Testis (tissue), 3 donors: ENCODE measurements around the gene SCAMP2. TPM values are rescaled to one million over a fixed set of nuclear protein-coding genes. Genes with fewer than 3 reads are reported as not detected.
A peak's percentile ranks its signal among the peaks of the same experiment; 100 is the strongest.

Source experiments
- DNase-seq: peaks from one replicate; pipeline ENCODE4 v3.0.0-alpha.2; 2019
- H3K27ac ChIP-seq, 2 donors: fragments of 200-600 bp; sonication (generic); one replicate each; pipeline ENCODE4 v1.5.1; 2019
- H3K27me3 ChIP-seq: fragments of 200-600 bp; sonication (generic); one replicate; pipeline ENCODE4 v1.5.1; 2019
- H3K36me3 ChIP-seq: fragments of 200-600 bp; sonication (generic); one replicate; pipeline ENCODE4 v1.5.1; 2017; ENCODE audit warnings: low read depth; ENCODE audit errors: missing control alignments
- H3K4me1 ChIP-seq: fragments of 200-600 bp; sonication (generic); one replicate; pipeline ENCODE4 v1.5.1; 2019
- H3K4me3 ChIP-seq, 2 donors: fragments of 200-600 bp; sonication (generic); one replicate each; pipeline ENCODE4 v1.5.1; 2017 to 2019
- H3K9me3 ChIP-seq: fragments of 200-600 bp; sonication (generic); one replicate; pipeline ENCODE4 v1.5.1; 2017
- CTCF ChIP-seq, 3 experiments: fragments of 450-650 bp in 2 of 3; fragments of 200-600 bp in 1 of 3; sonication (generic) in 1 of 3; IDR thresholded peaks; one replicate each; pipeline ENCODE4 v1.5.1; 2016 to 2019; ENCODE audit warnings: antibody characterized with exemption in 3 of 3, mild to moderate bottlenecking in 2 of 3, moderate library complexity in 1 of 3
- POLR2A ChIP-seq: fragments of 450-650 bp; IDR thresholded peaks from one replicate; pipeline ENCODE4 v1.6.1; 2017; ENCODE audit warnings: antibody characterized with exemption, mild to moderate bottlenecking, moderate library complexity
- WGBS, 2 donors: methylation state at CpG; one replicate each; pipeline ENCODE4 v1.1.5; 2018; 5-methylcytosine and 5-hydroxymethylcytosine counted together
- intact Hi-C: fragments of 100-400 bp; cut with DNase I; formaldehyde crosslinking; loops from one replicate; pipeline ENCODE4 v1.15.1; 2023; ENCODE audit warnings: low total_unique reads
- polyA plus RNA-seq: library from polyadenylated mRNA; stranded (reverse); fragments of 350-450 nt; fragmentation: Illumina TruSeq; extraction: RNeasy Lipid Tissue Mini Kit (QIAGEN cat#74804); gene quantifications from one replicate; pipeline ENCODE4 v1.2.3, GENCODE V29; 2014; ENCODE audit warnings: low read depth, low replicate concordance; ENCODE audit not compliant: insufficient read depth
- total RNA-seq, 2 donors: library from RNA; depleted of rRNA; stranded (reverse); fragments of >200 nt; gene quantifications; one replicate each; pipeline ENCODE4 v1.2.3, GENCODE V29; 2016

Gene SCAMP2
- total and polyA plus RNA-seq, 3 donors from 2014 or later: 94.8 to 130 (median 103) TPM

- no peaks in the 10 kb centered on the region for H3K36me3 ChIP-seq
- H3K27ac ChIP-seq: no peak overlapping the region
- intact Hi-C loops: no loop called here
- no peak overlapping the region for H3K4me3 ChIP-seq
- TF ChIP-seq POLR2A (no peak), CTCF (IDR thresholded peaks at IDR 0.05) (no peak)
- WGBS, 2 donors: 86 to 98% methylated on average over 13 of the region's 13 CpGs
- peaks cover 3% of the 10 kb centered on the region for H3K4me1 ChIP-seq
- no peak for DNase-seq
- H3K27me3 ChIP-seq: no peaks in the 10 kb centered on the region
- no peaks in the 10 kb centered on the region for H3K9me3 ChIP-seq
These were observed 18.6 kb downstream of the SCAMP2 start for GRCh38 chr15:74854453-74855022.

GRCh38 chr15:74851960-74852359, 21.2 kb downstream of the SCAMP2 start:
- WGBS, 2 donors: 92 to 100% methylated on average over 1 to 7 of the region's 7 CpGs
- intact Hi-C loops: no loop called here
- Histone ChIP-seq H3K27me3 (no peaks in the 10 kb centered on the region), H3K4me3 (no peak overlapping the region), H3K9me3 (no peaks in the 10 kb centered on the region), H3K4me1 (no peaks in the 10 kb centered on the region), H3K36me3 (no peaks in the 10 kb centered on the region), H3K27ac (no peak overlapping the region)
- TF ChIP-seq CTCF (IDR thresholded peaks at IDR 0.05) (no peak), POLR2A (no peak)
- DNase-seq: no peak

- intact Hi-C loops: no loop called here
- TF ChIP-seq CTCF (IDR thresholded peaks at IDR 0.05): no peak
- TF ChIP-seq POLR2A: no peak
- Histone ChIP-seq H3K9me3 (no peaks in the 10 kb centered on the region), H3K4me1 (no peaks in the 10 kb centered on the region), H3K27me3 (no peaks in the 10 kb centered on the region), H3K36me3 (no peaks in the 10 kb centered on the region), H3K4me3 (no peak overlapping the region), H3K27ac (no peak overlapping the region)
- 83 to 88% methylated on average over 3 to 4 of the region's 4 CpGs for WGBS, 2 donors
- no peak for DNase-seq
These were observed 22.8 kb downstream of the SCAMP2 start for GRCh38 chr15:74850393-74850792.

- WGBS, 2 donors: 92 to 93% methylated on average over 3 of the region's 3 CpGs
- H3K27ac ChIP-seq: no peak overlapping the region
- no peak for TF ChIP-seq POLR2A
- TF ChIP-seq CTCF (IDR thresholded peaks at IDR 0.05): no peak
- no peaks in the 10 kb centered on the region for H3K27me3 ChIP-seq
- no peak for DNase-seq
- no peaks in the 10 kb centered on the region for H3K36me3 ChIP-seq
- H3K4me1 ChIP-seq: peaks cover 19% of the 10 kb centered on the region
- no peak overlapping the region for H3K4me3 ChIP-seq
- no peaks in the 10 kb centered on the region for H3K9me3 ChIP-seq
- intact Hi-C loops: no loop called here
These were observed 25.7 kb downstream of the SCAMP2 start for GRCh38 chr15:74847432-74847831.

GRCh38 chr15:74845581-74845980, 27.6 kb downstream of the SCAMP2 start:
- DNase-seq: no peak
- Histone ChIP-seq H3K36me3 (no peaks in the 10 kb centered on the region), H3K27ac (peak overlapping the region in 1 of 2 donors; percentile 89), H3K9me3 (no peaks in the 10 kb centered on the region), H3K4me3 (no peak overlapping the region), H3K27me3 (no peaks in the 10 kb centered on the region), H3K4me1 (peaks cover 30% of the 10 kb centered on the region)
- TF ChIP-seq POLR2A (no peak), CTCF (IDR thresholded peaks at IDR 0.05) (no peak)
- WGBS, 2 donors: 74 to 93% methylated on average over 3 to 4 of the region's 4 CpGs
- intact Hi-C loops: no loop called here
